Testis (tissue), 3 donors: ENCODE measurements around the gene ACOT12. TPM values are rescaled to one million over a fixed set of nuclear protein-coding genes. Genes with fewer than 3 reads are reported as not detected.

Experiments
- DNase-seq: peaks from one replicate; pipeline ENCODE4 v3.0.0-alpha.2; 2019
- H3K27ac ChIP-seq, 2 donors: fragments of 200-600 bp; sonication (generic); one replicate each; pipeline ENCODE4 v1.5.1; 2019
- H3K27me3 ChIP-seq: fragments of 200-600 bp; sonication (generic); one replicate; pipeline ENCODE4 v1.5.1; 2019
- H3K36me3 ChIP-seq: fragments of 200-600 bp; sonication (generic); one replicate; pipeline ENCODE4 v1.5.1; 2017; ENCODE audit warnings: low read depth; ENCODE audit errors: missing control alignments
- H3K4me1 ChIP-seq: fragments of 200-600 bp; sonication (generic); one replicate; pipeline ENCODE4 v1.5.1; 2019
- H3K4me3 ChIP-seq, 2 donors: fragments of 200-600 bp; sonication (generic); one replicate each; pipeline ENCODE4 v1.5.1; 2017 to 2019
- H3K9me3 ChIP-seq: fragments of 200-600 bp; sonication (generic); one replicate; pipeline ENCODE4 v1.5.1; 2017
- CTCF ChIP-seq, 3 experiments: fragments of 450-650 bp in 2 of 3; fragments of 200-600 bp in 1 of 3; sonication (generic) in 1 of 3; IDR thresholded peaks; one replicate each; pipeline ENCODE4 v1.5.1; 2016 to 2019; ENCODE audit warnings: antibody characterized with exemption in 3 of 3, mild to moderate bottlenecking in 2 of 3, moderate library complexity in 1 of 3
- POLR2A ChIP-seq: fragments of 450-650 bp; IDR thresholded peaks from one replicate; pipeline ENCODE4 v1.6.1; 2017; ENCODE audit warnings: antibody characterized with exemption, mild to moderate bottlenecking, moderate library complexity
- WGBS, 2 donors: methylation state at CpG; one replicate each; pipeline ENCODE4 v1.1.5; 2018; 5-methylcytosine and 5-hydroxymethylcytosine counted together
- intact Hi-C: fragments of 100-400 bp; cut with DNase I; formaldehyde crosslinking; loops from one replicate; pipeline ENCODE4 v1.15.1; 2023; ENCODE audit warnings: low total_unique reads
- polyA plus RNA-seq: library from polyadenylated mRNA; stranded (reverse); fragments of 350-450 nt; fragmentation: Illumina TruSeq; extraction: RNeasy Lipid Tissue Mini Kit (QIAGEN cat#74804); gene quantifications from one replicate; pipeline ENCODE4 v1.2.3, GENCODE V29; 2014; ENCODE audit warnings: low read depth, low replicate concordance; ENCODE audit not compliant: insufficient read depth
- total RNA-seq, 2 donors: library from RNA; depleted of rRNA; stranded (reverse); fragments of >200 nt; gene quantifications; one replicate each; pipeline ENCODE4 v1.2.3, GENCODE V29; 2016

The ACOT12 gene
- total and polyA plus RNA-seq, 3 donors from 2014 or later: 0.31 to 0.87 (median 0.44) TPM

DNA sequence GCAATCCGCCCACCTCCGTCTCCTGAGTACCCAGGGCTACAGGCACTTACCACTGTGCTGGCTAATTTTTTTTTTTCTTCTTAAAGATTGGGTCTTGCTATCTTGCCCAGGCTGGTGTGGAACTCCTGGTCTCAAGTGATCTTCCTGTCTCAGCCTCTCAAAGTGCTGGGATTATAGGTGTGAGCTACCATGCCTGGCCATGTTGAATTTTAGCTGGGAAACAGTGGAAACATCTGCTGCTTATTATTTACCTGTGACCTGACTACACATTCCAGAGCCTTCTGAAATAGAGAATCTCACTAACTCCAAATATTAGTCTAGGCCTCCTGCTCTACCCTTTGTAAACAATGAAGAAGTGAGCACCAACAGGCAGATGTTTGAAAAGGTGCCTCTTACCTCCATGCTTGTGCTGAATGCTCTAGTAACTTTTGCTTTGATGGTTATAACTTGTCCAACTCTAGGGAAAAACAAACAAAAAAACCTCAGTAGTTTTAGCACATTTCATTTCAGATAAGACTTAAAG is 22.5 kb downstream of the ACOT12 start:
- Histone ChIP-seq H3K27ac (no peak overlapping the region), H3K27me3 (no peaks in the 10 kb centered on the region), H3K4me3 (no peak overlapping the region), H3K9me3 (no peaks in the 10 kb centered on the region), H3K4me1 (no peaks in the 10 kb centered on the region), H3K36me3 (no peaks in the 10 kb centered on the region)
- no peak for TF ChIP-seq POLR2A
- no peak for TF ChIP-seq CTCF (IDR thresholded peaks at IDR 0.05)
- no peak for DNase-seq
- intact Hi-C loops: no loop called here
- 91 to 93% methylated on average over 2 of the region's 2 CpGs for WGBS, 2 donors

DNA sequence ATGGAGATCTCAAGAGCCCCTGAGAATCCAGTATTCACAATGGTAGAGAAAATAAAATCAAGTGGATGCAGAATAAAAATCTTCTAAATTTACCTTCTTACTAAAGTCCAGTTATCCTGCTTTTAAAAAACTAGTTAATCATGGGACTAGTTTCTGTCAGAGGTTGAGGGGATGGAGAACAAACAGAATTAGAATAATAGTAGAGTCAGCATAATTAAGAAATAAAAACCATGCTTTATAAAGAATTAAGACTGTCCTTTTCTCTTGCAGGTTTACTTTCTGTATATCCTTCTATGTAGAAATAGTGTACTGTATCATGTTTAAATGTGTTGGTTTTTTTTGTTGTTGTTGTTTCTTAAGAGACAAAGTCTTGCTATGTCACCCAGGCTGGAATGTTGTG is 23.0 kb downstream of the ACOT12 start:
- no peak for DNase-seq
- no peaks in the 10 kb centered on the region for H3K4me1 ChIP-seq
- H3K9me3 ChIP-seq: no peaks in the 10 kb centered on the region
- TF ChIP-seq CTCF (IDR thresholded peaks at IDR 0.05) (no peak), POLR2A (no peak)
- no peaks in the 10 kb centered on the region for H3K36me3 ChIP-seq
- H3K27ac ChIP-seq: no peak overlapping the region
- H3K27me3 ChIP-seq: no peaks in the 10 kb centered on the region
- H3K4me3 ChIP-seq: no peak overlapping the region
- intact Hi-C loops: no loop called here

DNA sequence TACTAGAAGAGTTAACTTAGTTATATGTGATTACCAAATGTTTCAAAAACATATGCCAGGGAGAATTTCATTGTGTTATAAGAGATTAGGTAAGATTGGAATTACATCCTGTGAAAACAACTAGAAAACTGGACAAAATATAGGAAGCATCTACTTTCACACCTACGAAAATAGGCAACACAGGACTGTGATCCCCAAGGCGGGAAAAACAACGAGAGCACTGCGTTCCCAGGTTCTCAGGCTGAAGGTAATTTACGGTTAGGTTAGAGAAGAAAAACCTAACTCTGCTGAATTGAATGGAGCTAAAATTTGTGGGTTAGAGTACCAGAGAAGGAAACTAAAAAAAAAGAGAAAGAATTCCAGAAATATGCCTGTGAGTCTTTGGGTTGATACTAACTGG is 28.4 kb downstream of the ACOT12 start:
- no peak for TF ChIP-seq POLR2A
- TF ChIP-seq CTCF (IDR thresholded peaks at IDR 0.05): no peak
- H3K27me3 ChIP-seq: no peaks in the 10 kb centered on the region
- DNase-seq: no peak
- H3K4me3 ChIP-seq: no peak overlapping the region
- no peaks in the 10 kb centered on the region for H3K36me3 ChIP-seq
- 81 to 98% methylated on average over 5 of the region's 5 CpGs for WGBS, 2 donors
- H3K4me1 ChIP-seq: no peaks in the 10 kb centered on the region
- H3K27ac ChIP-seq: no peak overlapping the region
- intact Hi-C loops: no loop called here
- H3K9me3 ChIP-seq: no peaks in the 10 kb centered on the region

DNA sequence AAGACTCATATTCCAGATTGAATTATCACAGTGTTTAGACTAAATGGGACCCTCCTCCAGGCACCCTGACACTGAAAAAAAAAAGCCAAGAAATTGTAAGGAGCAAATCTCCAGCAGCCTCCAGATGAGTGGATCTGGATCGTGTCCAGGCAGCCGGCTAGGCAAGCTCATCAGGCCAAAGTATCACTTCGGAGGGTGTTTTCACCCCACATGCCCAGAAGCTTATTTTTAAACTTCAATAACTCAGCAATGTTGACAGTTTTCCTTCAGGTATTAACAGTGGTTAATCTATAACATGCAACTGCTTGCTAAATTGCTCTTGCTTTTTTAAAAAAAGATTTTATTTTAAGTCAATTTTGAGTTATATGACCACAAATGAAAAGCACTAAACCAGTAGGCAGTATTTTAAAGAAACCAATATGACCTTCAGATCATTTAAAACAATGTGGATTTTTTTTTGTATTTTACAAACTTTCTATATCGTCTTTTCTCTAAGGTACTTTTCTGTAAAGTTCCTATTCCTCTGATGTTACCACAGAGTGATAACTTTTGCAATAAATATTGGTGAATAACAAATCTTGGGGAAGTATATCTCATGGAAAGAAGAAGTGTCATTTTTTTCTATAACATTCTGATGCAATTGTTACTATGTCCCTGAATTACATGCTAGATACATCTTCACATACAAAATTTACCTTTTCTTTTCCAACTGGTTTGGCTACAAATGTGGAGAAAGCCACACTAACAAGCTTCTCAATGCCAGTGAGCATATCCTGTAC is 30.7 kb downstream of the ACOT12 start:
- no peaks in the 10 kb centered on the region for H3K36me3 ChIP-seq
- intact Hi-C loops: no loop called here
- no peak for DNase-seq
- no peak for TF ChIP-seq CTCF (IDR thresholded peaks at IDR 0.05)
- no peak for TF ChIP-seq POLR2A
- no peak overlapping the region for H3K27ac ChIP-seq
- H3K4me1 ChIP-seq: no peaks in the 10 kb centered on the region
- no peaks in the 10 kb centered on the region for H3K27me3 ChIP-seq
- H3K9me3 ChIP-seq: no peaks in the 10 kb centered on the region
- WGBS, 2 donors: 58 to 70% methylated on average over 4 of the region's 4 CpGs
- no peak overlapping the region for H3K4me3 ChIP-seq

GRCh38 chr5:81361600-81361999 is 32.3 kb downstream of the ACOT12 start:
- H3K27ac ChIP-seq: no peak overlapping the region
- 95 to 100% methylated on average over 2 of the region's 2 CpGs for WGBS, 2 donors
- H3K27me3 ChIP-seq: no peaks in the 10 kb centered on the region
- H3K36me3 ChIP-seq: no peaks in the 10 kb centered on the region
- TF ChIP-seq CTCF (IDR thresholded peaks at IDR 0.05) (no peak), POLR2A (no peak)
- no peaks in the 10 kb centered on the region for H3K9me3 ChIP-seq
- intact Hi-C loops: no loop called here
- H3K4me3 ChIP-seq: no peak overlapping the region
- H3K4me1 ChIP-seq: no peaks in the 10 kb centered on the region
- DNase-seq: no peak
